Measurements from ENCODE around the gene MTG2.

Gene MTG2

GRCh38 chr20:62246431-62246830 is 63.6 kb downstream of the MTG2 start:
- DNase-seq (ENCODE audit: low read depth in 1 of 2, low spot score in 1 of 2) = no peak

GRCh38 chr20:62246872-62247652 is 64.2 kb downstream of the MTG2 start:
- DNase-seq (ENCODE audit: low read depth in 1 of 2, low spot score in 1 of 2) = no peak

- DNase-seq (ENCODE audit: low read depth in 1 of 2, low spot score in 1 of 2) = no peak
Measured at GRCh38 chr20:62248890-62249560, 66.2 kb downstream of the MTG2 start.

DNA sequence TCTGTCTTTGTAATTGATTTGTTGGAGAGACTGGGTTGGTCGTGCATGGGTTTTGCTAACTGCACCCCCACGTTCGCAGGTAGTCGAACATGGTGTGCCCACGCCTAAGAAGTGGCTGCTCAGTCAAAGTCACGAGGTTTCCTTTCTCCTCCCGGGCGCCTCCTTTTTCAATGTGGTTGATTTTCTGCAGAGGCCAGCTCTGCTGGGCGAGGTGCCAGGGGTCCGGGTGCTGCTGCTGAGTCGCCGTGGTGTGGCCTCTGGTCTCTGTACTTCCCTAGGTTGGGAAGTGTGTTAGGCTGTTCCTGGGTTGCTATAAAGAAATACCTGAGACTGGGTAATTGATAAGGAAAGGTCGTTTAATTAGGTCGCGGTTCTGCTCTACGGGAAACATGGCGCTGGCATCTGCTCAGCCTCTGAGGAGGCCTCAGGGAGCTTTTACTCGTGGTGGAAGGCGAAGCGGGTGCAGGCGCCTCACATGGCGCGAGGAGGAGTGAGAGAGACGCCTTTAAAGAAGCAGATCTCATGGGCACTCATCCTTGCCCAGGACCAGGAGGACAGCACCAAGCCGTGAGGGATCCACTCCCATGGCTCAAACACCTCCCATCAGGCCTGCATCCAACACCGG is 69.6 kb downstream of the MTG2 start:
- no peak for DNase-seq (ENCODE audit: low read depth in 1 of 2, low spot score in 1 of 2)
